ENCODE data around the gene DGKB.
"Not testable (repeated sequence)": the region's sequence is repeated elsewhere in the genome, so short reads cannot be mapped to it uniquely, and the experiment has no call there.

Gene DGKB

DNA sequence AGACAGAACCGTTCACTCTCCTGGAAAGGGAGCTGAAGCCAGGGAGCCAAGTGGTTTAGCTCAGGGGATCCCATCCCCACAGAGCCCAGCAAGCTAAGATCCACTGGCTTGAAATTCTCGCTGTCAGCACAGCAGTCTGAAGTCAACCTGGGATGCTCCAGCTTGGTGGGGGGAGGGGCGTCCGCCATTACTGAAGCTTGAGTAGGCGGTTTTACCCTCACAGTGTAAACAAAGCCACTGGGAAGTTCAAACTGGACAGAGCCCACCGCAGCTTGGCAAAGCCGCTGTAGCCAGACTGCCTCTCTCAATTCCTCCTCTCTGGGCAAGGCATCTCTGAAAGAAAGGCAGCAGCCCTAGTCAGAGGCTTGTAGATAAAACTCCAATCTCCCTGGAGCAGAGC, 443.7 kb downstream of the DGKB start:
- H2AFZ ChIP-seq (ENCODE audit: low read length); H3F3A ChIP-seq (ENCODE audit: insufficient read depth, low read length): not testable (repeated sequence)

DNA sequence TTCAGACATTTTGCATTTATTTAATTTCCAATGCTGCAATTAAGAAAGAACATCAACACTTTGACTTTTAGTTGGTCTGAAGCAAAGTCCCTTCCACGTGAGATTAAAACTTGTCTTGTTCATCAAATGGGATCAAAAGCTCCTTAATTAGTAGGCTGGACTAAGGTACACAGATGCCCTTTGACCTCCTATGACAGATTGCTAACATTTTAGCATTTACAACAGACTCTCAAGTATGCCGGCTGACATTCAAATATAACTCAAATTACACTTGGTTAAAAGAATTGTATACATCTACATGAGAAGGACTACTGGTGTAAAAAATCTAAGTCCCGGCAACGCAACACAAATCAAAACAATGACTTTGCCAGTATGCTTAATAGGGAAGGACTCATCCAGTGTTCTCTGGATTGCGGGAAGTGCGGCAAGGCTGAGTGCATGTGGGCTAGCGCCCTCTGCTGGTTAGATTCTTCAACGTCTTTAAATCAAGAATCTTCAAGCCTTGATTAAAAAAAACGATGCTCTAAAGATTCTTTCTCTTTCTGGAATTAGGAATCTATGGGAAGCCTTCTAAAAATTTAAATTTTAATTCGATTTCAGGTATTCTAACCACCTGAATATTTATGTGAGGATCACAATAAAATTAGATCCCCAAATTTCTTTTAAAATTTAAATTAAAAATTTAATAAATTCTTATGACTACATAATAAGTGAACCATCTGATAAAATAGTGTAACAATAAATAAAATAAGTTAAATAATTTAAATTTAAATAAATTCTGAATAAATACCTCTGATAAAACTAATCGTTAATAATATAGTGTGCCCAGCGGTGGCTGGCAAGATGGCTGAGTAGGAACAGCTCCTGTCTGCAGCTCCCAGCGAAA, 444.7 kb downstream of the DGKB start:
- DNase-seq, result peak; percentile 61
- Histone ChIP-seq H3F3A (ENCODE audit: insufficient read depth, low read length) (no peaks in the 10 kb centered on the region), H3K4me1 (ENCODE audit: low read length) (no peaks in the 10 kb centered on the region), H3K9me3 (replicated peaks; ENCODE audit: insufficient read depth, low read length) (no peaks in the 10 kb centered on the region), H3K36me3 (replicated peaks; ENCODE audit: insufficient read depth, low read length) (no peaks in the 10 kb centered on the region), H4K20me1 (ENCODE audit: insufficient read depth, low read length) (no peaks in the 10 kb centered on the region), H2AFZ (ENCODE audit: low read length) (peak overlapping the region; percentile 40; the same call in 1 of the 2 replicates), H3K9me2 (replicated peaks; ENCODE audit: insufficient read depth, low read length) (no peaks in the 10 kb centered on the region), H3K79me2 (ENCODE audit: low read length) (no peaks in the 10 kb centered on the region), H3K9ac (ENCODE audit: low read length) (no peak overlapping the region), H3K27ac (ENCODE audit: low read length) (no peak overlapping the region), H3K4me3 (ENCODE audit: low read length) (no peak overlapping the region), H3K4me2 (ENCODE audit: low read depth, low read length) (peak overlapping the region; percentile 10; the same call in 1 of the 2 replicates), H3K27me3 (replicated peaks; ENCODE audit: insufficient read depth, low read length) (no peaks in the 10 kb centered on the region)
- no peak for TF ChIP-seq EZH2 (optimal IDR thresholded peaks at IDR 0.05; ENCODE audit: low read depth, low read length)
- TF ChIP-seq, protein P1, sequence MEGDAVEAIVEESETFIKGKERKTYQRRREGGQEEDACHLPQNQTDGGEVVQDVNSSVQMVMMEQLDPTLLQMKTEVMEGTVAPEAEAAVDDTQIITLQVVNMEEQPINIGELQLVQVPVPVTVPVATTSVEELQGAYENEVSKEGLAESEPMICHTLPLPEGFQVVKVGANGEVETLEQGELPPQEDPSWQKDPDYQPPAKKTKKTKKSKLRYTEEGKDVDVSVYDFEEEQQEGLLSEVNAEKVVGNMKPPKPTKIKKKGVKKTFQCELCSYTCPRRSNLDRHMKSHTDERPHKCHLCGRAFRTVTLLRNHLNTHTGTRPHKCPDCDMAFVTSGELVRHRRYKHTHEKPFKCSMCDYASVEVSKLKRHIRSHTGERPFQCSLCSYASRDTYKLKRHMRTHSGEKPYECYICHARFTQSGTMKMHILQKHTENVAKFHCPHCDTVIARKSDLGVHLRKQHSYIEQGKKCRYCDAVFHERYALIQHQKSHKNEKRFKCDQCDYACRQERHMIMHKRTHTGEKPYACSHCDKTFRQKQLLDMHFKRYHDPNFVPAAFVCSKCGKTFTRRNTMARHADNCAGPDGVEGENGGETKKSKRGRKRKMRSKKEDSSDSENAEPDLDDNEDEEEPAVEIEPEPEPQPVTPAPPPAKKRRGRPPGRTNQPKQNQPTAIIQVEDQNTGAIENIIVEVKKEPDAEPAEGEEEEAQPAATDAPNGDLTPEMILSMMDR (IDR thresholded peaks at IDR 0.05; ENCODE audit: low read length), result peak; percentile 80

More for the DNA sequence above, 443.7 kb downstream of the DGKB start:
- not testable (repeated sequence) for H3K36me3 ChIP-seq (replicated peaks; ENCODE audit: insufficient read depth, low read length); H3K9me2 ChIP-seq (replicated peaks; ENCODE audit: insufficient read depth, low read length); H3K9ac ChIP-seq (ENCODE audit: low read length); H3K4me3 ChIP-seq (ENCODE audit: low read length); H3K27ac ChIP-seq (ENCODE audit: low read length); H3K4me1 ChIP-seq (ENCODE audit: low read length); H3K79me2 ChIP-seq (ENCODE audit: low read length); DNase-seq; H3K4me2 ChIP-seq (ENCODE audit: low read depth, low read length); H4K20me1 ChIP-seq (ENCODE audit: insufficient read depth, low read length); H3K9me3 ChIP-seq (replicated peaks; ENCODE audit: insufficient read depth, low read length); H3K27me3 ChIP-seq (replicated peaks; ENCODE audit: insufficient read depth, low read length)

DNA sequence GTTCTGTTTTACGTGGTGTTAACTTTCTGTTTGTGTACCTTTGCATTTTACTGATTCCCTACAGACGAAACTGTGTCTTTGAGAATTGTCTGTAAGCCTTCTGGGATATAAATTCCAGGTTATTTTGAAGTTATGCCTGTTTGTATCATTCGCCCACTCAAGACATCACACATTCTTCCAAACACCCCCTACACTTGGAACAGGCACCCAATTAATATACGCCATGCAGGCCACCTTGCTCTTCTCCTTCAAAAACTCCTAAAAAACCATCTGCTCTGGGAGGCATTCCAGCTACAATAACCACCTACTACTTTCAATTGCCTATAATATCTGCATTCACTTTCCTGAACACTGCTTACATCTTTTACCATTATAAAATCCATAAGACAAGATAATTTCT, 453.3 kb downstream of the DGKB start:
- Histone ChIP-seq H3K27ac (ENCODE audit: low read length) (no peak overlapping the region), H3K4me1 (ENCODE audit: low read length) (peaks cover 11% of the 10 kb centered on the region), H3K9me3 (replicated peaks; ENCODE audit: insufficient read depth, low read length) (no peaks in the 10 kb centered on the region), H4K20me1 (ENCODE audit: insufficient read depth, low read length) (no peaks in the 10 kb centered on the region), H3K27me3 (replicated peaks; ENCODE audit: insufficient read depth, low read length) (no peaks in the 10 kb centered on the region), H3K9ac (ENCODE audit: low read length) (no peak overlapping the region), H2AFZ (ENCODE audit: low read length) (no peak overlapping the region), H3K4me3 (ENCODE audit: low read length) (no peak overlapping the region), H3K36me3 (replicated peaks; ENCODE audit: insufficient read depth, low read length) (no peaks in the 10 kb centered on the region), H3K4me2 (ENCODE audit: low read depth, low read length) (no peak overlapping the region), H3K9me2 (replicated peaks; ENCODE audit: insufficient read depth, low read length) (no peaks in the 10 kb centered on the region), H3F3A (ENCODE audit: insufficient read depth, low read length) (peaks cover 5% of the 10 kb centered on the region), H3K79me2 (ENCODE audit: low read length) (no peaks in the 10 kb centered on the region)
- TF ChIP-seq, protein P1 (IDR thresholded peaks at IDR 0.05; ENCODE audit: low read length), result no peak
- TF ChIP-seq EZH2 (optimal IDR thresholded peaks at IDR 0.05; ENCODE audit: low read depth, low read length) (no peak), EZH2phosphoT487 (IDR thresholded peaks at IDR 0.05; ENCODE audit: low read length) (no peak)
- DNase-seq, result no peak

DNA sequence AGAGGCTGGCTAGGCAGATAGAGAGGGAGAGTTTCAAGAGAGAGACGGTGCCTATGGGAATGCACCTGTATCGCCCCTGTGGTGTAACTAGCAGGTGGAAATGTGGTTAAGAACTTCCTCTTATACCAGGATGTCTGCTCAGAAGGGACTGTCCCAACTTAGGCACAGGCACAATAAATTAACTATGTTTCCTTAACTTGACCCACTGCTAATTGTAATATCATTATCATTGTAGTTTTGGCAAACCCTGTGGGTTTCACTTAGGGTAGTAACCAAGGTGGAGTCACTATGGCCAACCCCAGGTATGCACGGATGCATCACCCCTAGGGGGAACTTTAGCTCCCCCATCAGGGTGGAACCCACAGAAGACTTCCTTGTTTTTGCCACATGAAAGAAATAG, 455.7 kb downstream of the DGKB start:
- Histone ChIP-seq H3K4me1 (ENCODE audit: low read length) (peaks cover 11% of the 10 kb centered on the region), H3F3A (ENCODE audit: insufficient read depth, low read length) (peaks cover 5% of the 10 kb centered on the region), H2AFZ (ENCODE audit: low read length) (no peak overlapping the region), H3K9me2 (replicated peaks; ENCODE audit: insufficient read depth, low read length) (no peaks in the 10 kb centered on the region), H3K9me3 (replicated peaks; ENCODE audit: insufficient read depth, low read length) (no peaks in the 10 kb centered on the region), H3K27ac (ENCODE audit: low read length) (peak overlapping the region; percentile 13; the same call in 1 of the 2 replicates), H4K20me1 (ENCODE audit: insufficient read depth, low read length) (no peaks in the 10 kb centered on the region), H3K4me3 (ENCODE audit: low read length) (no peak overlapping the region), H3K79me2 (ENCODE audit: low read length) (no peaks in the 10 kb centered on the region), H3K36me3 (replicated peaks; ENCODE audit: insufficient read depth, low read length) (no peaks in the 10 kb centered on the region), H3K4me2 (ENCODE audit: low read depth, low read length) (peak overlapping the region; percentile 36; the same call in 1 of the 2 replicates), H3K9ac (ENCODE audit: low read length) (no peak overlapping the region), H3K27me3 (replicated peaks; ENCODE audit: insufficient read depth, low read length) (no peaks in the 10 kb centered on the region)
- peak; percentile 90 for DNase-seq
- TF ChIP-seq, protein P1 (IDR thresholded peaks at IDR 0.05; ENCODE audit: low read length), result peak; percentile 37
- TF ChIP-seq EZH2 (optimal IDR thresholded peaks at IDR 0.05; ENCODE audit: low read depth, low read length), result no peak

All from MM.1S (cell line).